ENCODE data around the gene CD99. TPM values are rescaled to one million over a fixed set of nuclear protein-coding genes. Genes with fewer than 3 reads are reported as not detected.

Gene CD99
- total RNA-seq, 2 donors from 2014 or later, result 121 to 159 TPM

- no peak overlapping the region for H3K27ac Mint-ChIP-seq
- peaks cover 3 to 7% of the 10 kb centered on the region in 2 donors for H3K27me3 Mint-ChIP-seq
- DNase-seq (ENCODE audit: low spot score), result no peak
- no peaks in the 10 kb centered on the region for H3K4me1 Mint-ChIP-seq (ENCODE audit: low read depth in 2 of 2)
- H3K36me3 Mint-ChIP-seq, result no peaks in the 10 kb centered on the region
- no peak for ATAC-seq
- no peaks in the 10 kb centered on the region for H3K9me3 Mint-ChIP-seq
- no peak overlapping the region for H3K4me3 Mint-ChIP-seq
Observed at GRCh38 chrX:2680486-2681348, 10.4 kb upstream of the CD99 start.

GRCh38 chrX:2682565-2683177, 8.4 kb upstream of the CD99 start:
- ATAC-seq, result no peak

GRCh38 chrX:2684256-2684655, 6.8 kb upstream of the CD99 start:
- Mint-ChIP-seq H3K36me3 (no peaks in the 10 kb centered on the region), H3K27ac (no peak overlapping the region), H3K27me3 (no peaks in the 10 kb centered on the region), H3K9me3 (no peaks in the 10 kb centered on the region), H3K4me3 (no peak overlapping the region), H3K4me1 (ENCODE audit: low read depth in 2 of 2) (no peaks in the 10 kb centered on the region)
- no peak for ATAC-seq
- no peak for DNase-seq (ENCODE audit: low spot score)

More at GRCh38 chrX:2682565-2683177, 8.4 kb upstream of the CD99 start:
- no peak overlapping the region for H3K4me3 Mint-ChIP-seq
- H3K27me3 Mint-ChIP-seq, result peaks cover 3 to 7% of the 10 kb centered on the region in 2 donors
- no peak overlapping the region for H3K27ac Mint-ChIP-seq
- H3K4me1 Mint-ChIP-seq (ENCODE audit: low read depth in 2 of 2), result no peaks in the 10 kb centered on the region
- H3K9me3 Mint-ChIP-seq, result no peaks in the 10 kb centered on the region
- no peak for DNase-seq (ENCODE audit: low spot score)
- H3K36me3 Mint-ChIP-seq, result no peaks in the 10 kb centered on the region

- no peak overlapping the region for H3K27ac Mint-ChIP-seq
- no peak overlapping the region for H3K4me3 Mint-ChIP-seq
- no peaks in the 10 kb centered on the region for H3K4me1 Mint-ChIP-seq (ENCODE audit: low read depth in 2 of 2)
- H3K36me3 Mint-ChIP-seq, result no peaks in the 10 kb centered on the region
- DNase-seq (ENCODE audit: low spot score), result no peak
- no peaks in the 10 kb centered on the region for H3K9me3 Mint-ChIP-seq
- no peaks in the 10 kb centered on the region for H3K27me3 Mint-ChIP-seq
- no peak for ATAC-seq
Observed at GRCh38 chrX:2685886-2686285, 5.2 kb upstream of the CD99 start.

GRCh38 chrX:2689773-2690666, 1.1 kb upstream of the CD99 start:
- no peaks in the 10 kb centered on the region for H3K9me3 Mint-ChIP-seq
- ATAC-seq, result no peak
- no peak overlapping the region for H3K27ac Mint-ChIP-seq

GRCh38 chrX:2691543-2692220, 587 bp downstream of the CD99 start:
- no peak for DNase-seq (ENCODE audit: low spot score)
- H3K4me1 Mint-ChIP-seq (ENCODE audit: low read depth in 2 of 2), result peaks cover 40 to 45% of the 10 kb centered on the region in 2 donors
- H3K4me3 Mint-ChIP-seq, result peak overlapping the region; percentile 90
- ATAC-seq, result no peak
- H3K36me3 Mint-ChIP-seq, result no peaks in the 10 kb centered on the region
- H3K9me3 Mint-ChIP-seq, result no peaks in the 10 kb centered on the region
- H3K27ac Mint-ChIP-seq, result peak overlapping the region; percentile 85 to 87
- no peaks in the 10 kb centered on the region for H3K27me3 Mint-ChIP-seq

More at GRCh38 chrX:2689773-2690666, 1.1 kb upstream of the CD99 start:
- Mint-ChIP-seq H3K27me3 (no peaks in the 10 kb centered on the region), H3K36me3 (no peaks in the 10 kb centered on the region), H3K4me1 (ENCODE audit: low read depth in 2 of 2) (peaks cover 26 to 29% of the 10 kb centered on the region in 2 donors), H3K4me3 (peak overlapping the region; percentile 90)
- no peak for DNase-seq (ENCODE audit: low spot score)

- Mint-ChIP-seq H3K27me3 (no peaks in the 10 kb centered on the region), H3K4me3 (peak overlapping the region; percentile 90), H3K9me3 (no peaks in the 10 kb centered on the region), H3K27ac (peak overlapping the region; percentile 85 to 87), H3K4me1 (ENCODE audit: low read depth in 2 of 2) (peaks cover 46 to 53% of the 10 kb centered on the region in 2 donors), H3K36me3 (no peaks in the 10 kb centered on the region)
- DNase-seq (ENCODE audit: low spot score), result no peak
- no peak for ATAC-seq
Observed at GRCh38 chrX:2692221-2693112, 1.4 kb downstream of the CD99 start.

- peak overlapping the region; percentile 90 for H3K4me3 Mint-ChIP-seq
- H3K27ac Mint-ChIP-seq, result peak overlapping the region; percentile 85 to 87
- H3K4me1 Mint-ChIP-seq (ENCODE audit: low read depth in 2 of 2), result peaks cover 55 to 62% of the 10 kb centered on the region in 2 donors
- ATAC-seq (no peak), DNase-seq (ENCODE audit: low spot score) (no peak)
- no peaks in the 10 kb centered on the region for H3K27me3 Mint-ChIP-seq
- no peaks in the 10 kb centered on the region for H3K9me3 Mint-ChIP-seq
- no peaks in the 10 kb centered on the region for H3K36me3 Mint-ChIP-seq
Observed at GRCh38 chrX:2693113-2694002, 2.3 kb downstream of the CD99 start.

GRCh38 chrX:2694914-2695267, 3.8 kb downstream of the CD99 start:
- DNase-seq (ENCODE audit: low spot score) (no peak), ATAC-seq (no peak)
- Mint-ChIP-seq H3K36me3 (peaks cover under 1% of the 10 kb centered on the region), H3K4me3 (peak overlapping the region; percentile 90), H3K27me3 (no peaks in the 10 kb centered on the region), H3K4me1 (ENCODE audit: low read depth in 2 of 2) (peaks cover 68 to 75% of the 10 kb centered on the region in 2 donors), H3K9me3 (no peaks in the 10 kb centered on the region), H3K27ac (peak overlapping the region; percentile 85 to 87)

GRCh38 chrX:2696698-2697215, 5.7 kb downstream of the CD99 start:
- Mint-ChIP-seq H3K4me3 (peak overlapping the region; percentile 79), H3K27ac (peak overlapping the region; percentile 85 to 87), H3K9me3 (peaks cover 9% of the 10 kb centered on the region), H3K36me3 (peaks cover 14% of the 10 kb centered on the region), H3K27me3 (no peaks in the 10 kb centered on the region), H3K4me1 (ENCODE audit: low read depth in 2 of 2) (peaks cover 86 to 94% of the 10 kb centered on the region in 2 donors)
- ATAC-seq (peak; percentile 93 to 95), DNase-seq (ENCODE audit: low spot score) (peak; percentile 82)

- no peak for DNase-seq (ENCODE audit: low spot score)
- Mint-ChIP-seq H3K9me3 (peaks cover 9% of the 10 kb centered on the region), H3K4me3 (peak overlapping the region; percentile 79)
Observed at GRCh38 chrX:2697306-2697705, 6.2 kb downstream of the CD99 start.

More at GRCh38 chrX:2697306-2697705, 6.2 kb downstream of the CD99 start:
- peaks cover 88 to 94% of the 10 kb centered on the region in 2 donors for H3K4me1 Mint-ChIP-seq (ENCODE audit: low read depth in 2 of 2)
- no peaks in the 10 kb centered on the region for H3K27me3 Mint-ChIP-seq
- peaks cover 14% of the 10 kb centered on the region for H3K36me3 Mint-ChIP-seq
- ATAC-seq, result no peak
- H3K27ac Mint-ChIP-seq, result peak overlapping the region; percentile 85 to 87
